Measurements from ENCODE around the gene DCLK1. TPM values are rescaled to one million over a fixed set of nuclear protein-coding genes. Genes with fewer than 3 reads are reported as not detected.

DCLK1 gene
- total RNA-seq, 1 donor from 2014 or later, result 36.1 TPM

GRCh38 chr13:36131931-36132297, 732 bp upstream of the DCLK1 start:
- Histone ChIP-seq H3K36me3 (no peaks in the 10 kb centered on the region), H3K4me3 (peak overlapping the region; percentile 48 to 75), H3K9me3 (no peaks in the 10 kb centered on the region), H3K27ac (peak overlapping the region; percentile 64), H3K4me1 (peaks cover 7% of the 10 kb centered on the region), H3K27me3 (no peaks in the 10 kb centered on the region)
- intact Hi-C loops (cut with DNase I), result loop anchor here (10.0 kb wide), 1 partner anchor 147 kb away; no protein-coding TSS in a partner anchor
- TF ChIP-seq POLR2AphosphoS5 (IDR thresholded peaks at IDR 0.05; ENCODE audit: insufficient read depth in 1 of 2, low read depth in 1 of 2) (peak in 1 of 2 donors; percentile 5), POLR2A (IDR thresholded peaks at IDR 0.05) (no peak)
- no peak for DNase-seq (ENCODE audit: extremely low spot score in 2 of 2)

DNA sequence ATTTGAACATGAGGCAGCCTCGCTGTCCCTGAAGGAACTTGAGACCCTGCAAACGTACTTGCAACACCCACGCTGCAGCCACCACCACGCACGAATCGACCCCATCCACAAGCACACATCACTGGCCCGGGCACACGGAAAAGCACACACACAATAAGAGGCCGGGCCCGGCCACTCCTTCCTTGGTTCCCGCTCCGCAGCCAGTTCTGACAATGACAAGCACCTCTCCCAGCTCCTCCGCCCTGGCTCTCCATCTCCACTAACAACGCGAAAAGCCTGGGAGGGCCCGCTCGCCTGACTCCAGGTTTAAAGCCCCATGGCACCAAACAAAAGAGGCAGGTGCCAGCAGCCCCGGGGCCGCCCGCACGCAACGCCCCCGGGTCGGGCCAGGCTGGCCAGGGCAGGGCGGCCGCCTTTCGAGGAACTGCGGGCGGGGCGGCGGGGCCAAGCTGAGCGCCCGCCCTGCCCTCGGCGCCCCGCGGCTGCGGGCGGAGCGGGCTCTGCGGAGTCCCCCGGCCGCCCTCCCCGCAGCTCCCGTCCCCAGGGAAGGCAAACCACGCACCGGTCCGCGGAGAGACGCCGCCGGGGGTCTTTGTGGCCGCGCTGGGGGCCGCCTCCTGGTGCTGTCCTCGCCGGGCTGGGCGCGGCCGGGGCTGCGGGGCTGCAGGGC, 495 bp downstream of the DCLK1 start:
- no peak for DNase-seq (ENCODE audit: extremely low spot score in 2 of 2)
- Histone ChIP-seq H3K27ac (peak overlapping the region; percentile 64), H3K4me3 (peak overlapping the region; percentile 48 to 75), H3K36me3 (no peaks in the 10 kb centered on the region), H3K9me3 (no peaks in the 10 kb centered on the region), H3K4me1 (peaks cover 7% of the 10 kb centered on the region), H3K27me3 (no peaks in the 10 kb centered on the region)
- no peak for TF ChIP-seq POLR2A (IDR thresholded peaks at IDR 0.05)
- intact Hi-C loops (cut with DNase I), result loop anchor here (10.0 kb wide), 1 partner anchor 146 kb away; no protein-coding TSS in a partner anchor

GRCh38 chr13:36130193-36130551, 1.0 kb downstream of the DCLK1 start:
- peak overlapping the region; percentile 64 for H3K27ac ChIP-seq
- no peaks in the 10 kb centered on the region for H3K27me3 ChIP-seq
- TF ChIP-seq POLR2AphosphoS5 (IDR thresholded peaks at IDR 0.05; ENCODE audit: insufficient read depth in 1 of 2, low read depth in 1 of 2), result no peak
- TF ChIP-seq POLR2A (IDR thresholded peaks at IDR 0.05), result no peak
- no peak for TF ChIP-seq CTCF (IDR thresholded peaks at IDR 0.05)
- intact Hi-C loops (cut with DNase I), result loop anchor here (10.0 kb wide), 1 partner anchor 145 kb away; no protein-coding TSS in a partner anchor
- no peaks in the 10 kb centered on the region for H3K9me3 ChIP-seq
- no peaks in the 10 kb centered on the region for H3K36me3 ChIP-seq
- peaks cover 7% of the 10 kb centered on the region for H3K4me1 ChIP-seq
- peak overlapping the region; percentile 48 to 75 for H3K4me3 ChIP-seq
- DNase-seq (ENCODE audit: extremely low spot score in 2 of 2), result no peak

- no peak for DNase-seq (ENCODE audit: extremely low spot score in 2 of 2)
- Histone ChIP-seq H3K4me1 (peaks cover 7% of the 10 kb centered on the region), H3K27ac (no peak overlapping the region), H3K4me3 (peak overlapping the region in 1 of 2 donors; percentile 48), H3K9me3 (no peaks in the 10 kb centered on the region), H3K27me3 (no peaks in the 10 kb centered on the region), H3K36me3 (no peaks in the 10 kb centered on the region)
- no peak for TF ChIP-seq POLR2AphosphoS5 (IDR thresholded peaks at IDR 0.05; ENCODE audit: insufficient read depth in 1 of 2, low read depth in 1 of 2)
- TF ChIP-seq POLR2A (IDR thresholded peaks at IDR 0.05), result no peak
- TF ChIP-seq CTCF (IDR thresholded peaks at IDR 0.05), result no peak
- intact Hi-C loops (cut with DNase I), result no loop called here
Measured at GRCh38 chr13:36129539-36129938, 1.6 kb downstream of the DCLK1 start.

GRCh38 chr13:36126491-36126890, 4.7 kb downstream of the DCLK1 start:
- H3K9me3 ChIP-seq, result no peaks in the 10 kb centered on the region
- H3K27ac ChIP-seq, result no peak overlapping the region
- H3K27me3 ChIP-seq, result no peaks in the 10 kb centered on the region
- no peak for TF ChIP-seq CTCF (IDR thresholded peaks at IDR 0.05)
- no peak for TF ChIP-seq POLR2AphosphoS5 (IDR thresholded peaks at IDR 0.05; ENCODE audit: insufficient read depth in 1 of 2, low read depth in 1 of 2)
- no peak for TF ChIP-seq POLR2A (IDR thresholded peaks at IDR 0.05)
- no peaks in the 10 kb centered on the region for H3K36me3 ChIP-seq
- intact Hi-C loops (cut with DNase I), result no loop called here
- no peak overlapping the region for H3K4me3 ChIP-seq
- no peak for DNase-seq (ENCODE audit: extremely low spot score in 2 of 2)
- H3K4me1 ChIP-seq, result peaks cover 7% of the 10 kb centered on the region

DNA sequence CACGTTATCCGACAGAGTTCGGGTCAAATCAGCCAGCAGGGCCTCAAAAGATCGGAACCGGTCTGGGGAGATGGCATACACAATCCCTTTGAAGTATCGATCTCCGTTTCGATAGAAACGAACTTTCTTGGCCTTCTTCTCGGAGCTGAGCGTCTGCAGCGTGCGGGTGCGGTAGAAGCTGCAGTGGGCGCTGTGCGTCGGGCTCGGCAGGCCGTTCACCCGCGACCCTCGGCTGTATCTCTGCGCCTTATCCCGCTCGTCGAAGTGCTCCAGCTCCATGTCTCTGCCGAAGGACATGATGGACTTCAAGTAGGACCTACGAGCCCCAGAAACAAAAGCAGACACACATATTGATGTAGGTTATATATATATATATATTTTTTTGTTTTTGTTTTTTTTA, 5.3 kb downstream of the DCLK1 start:
- H3K27ac ChIP-seq, result no peak overlapping the region
- H3K36me3 ChIP-seq, result no peaks in the 10 kb centered on the region
- TF ChIP-seq CTCF (IDR thresholded peaks at IDR 0.05), result no peak
- no peak for TF ChIP-seq POLR2AphosphoS5 (IDR thresholded peaks at IDR 0.05; ENCODE audit: insufficient read depth in 1 of 2, low read depth in 1 of 2)
- no peak for TF ChIP-seq POLR2A (IDR thresholded peaks at IDR 0.05)
- no peaks in the 10 kb centered on the region for H3K9me3 ChIP-seq
- intact Hi-C loops (cut with DNase I), result no loop called here
- H3K4me3 ChIP-seq, result no peak overlapping the region
- H3K4me1 ChIP-seq, result peaks cover 7% of the 10 kb centered on the region
- H3K27me3 ChIP-seq, result no peaks in the 10 kb centered on the region
- DNase-seq (ENCODE audit: extremely low spot score in 2 of 2), result no peak

All from vagina (tissue), 2 donors.